HEK293 (cell line): ENCODE measurements around the gene DPYD.

Source experiments
- CTCF ChIA-PET: fragments of 350-600 bp; formaldehyde crosslinking; extraction: SDS; loops from one replicate; lab custom pipeline; 2021; ENCODE audit warnings: antibody characterized with exemption; lab: Yijun Ruan, JAX
- POLR2A ChIA-PET: fragments of 300-600 bp; formaldehyde crosslinking; extraction: SDS; loops from one replicate; lab custom pipeline; 2020; ENCODE audit warnings: antibody characterized with exemption, inconsistent platforms; lab: Yijun Ruan, JAX
- H3K27ac ChIP-seq: fragments of 200-500 bp; sonication (Bioruptor generic); 2 replicates; pipeline ENCODE4 v1.5.1; 2014; ENCODE audit warnings: low read depth, low read length, control low read depth, inconsistent platforms; ENCODE audit errors: extremely low read depth
- H3K36me3 ChIP-seq, 2 experiments: fragments of 200-500 bp in 1 of 2; sonication (Bioruptor generic) in 1 of 2; 1 replicate in 1 of 2; 2 replicates in 1 of 2; pipeline ENCODE4 v1.5.1; 2014 to 2017; ENCODE audit warnings: inconsistent platforms in 2 of 2, low read length in 2 of 2; ENCODE audit not compliant: control insufficient read depth in 2 of 2, insufficient read depth in 1 of 2
- H3K4me1 ChIP-seq: fragments of 200-500 bp; sonication (Bioruptor generic); 2 replicates; pipeline ENCODE4 v1.5.1; 2014; ENCODE audit warnings: mild to moderate bottlenecking, low read length, inconsistent platforms; ENCODE audit not compliant: control insufficient read depth, insufficient read depth
- H3K4me3 ChIP-seq: 2 replicates; pipeline ENCODE4 v1.5.1; 2011; ENCODE audit warnings: low read depth, mild to moderate bottlenecking, control low read depth, low read length, moderate library complexity
- H3K9me3 ChIP-seq: fragments of 200-500 bp; sonication (Bioruptor generic); 2 replicates; pipeline ENCODE4 v1.5.1; 2014; ENCODE audit warnings: low read depth, low read length, inconsistent platforms; ENCODE audit not compliant: control insufficient read depth, insufficient read depth
- HOXD13 ChIP-seq: sonication (generic); formaldehyde crosslinking; IDR thresholded peaks from 2 replicates; pipeline ENCODE4 v1.8.0; 2022; ENCODE audit warnings: missing genetic modification reagents, borderline replicate concordance
- KLF16 ChIP-seq: fragments of 450-650 bp; formaldehyde crosslinking; IDR thresholded peaks from 2 replicates; pipeline ENCODE4 v1.5.1; 2017; ENCODE audit warnings: missing biosample characterization, missing genetic modification characterization
- PATZ1 ChIP-seq: fragments of 450-650 bp; formaldehyde crosslinking; IDR thresholded peaks from 2 replicates; pipeline ENCODE4 v1.5.1; 2016; ENCODE audit warnings: missing biosample characterization, missing genetic modification characterization
- TRIM28 ChIP-seq: IDR thresholded peaks from 2 replicates; pipeline ENCODE4 v1.6.1; 2011; ENCODE audit warnings: low read length, control low read depth, borderline replicate concordance
- ZBTB10 ChIP-seq: fragments of 450-650 bp; formaldehyde crosslinking; IDR thresholded peaks from 2 replicates; pipeline ENCODE4 v1.5.1; 2016; ENCODE audit warnings: missing biosample characterization, missing genetic modification characterization
- ZBTB26 ChIP-seq: fragments of 450-650 bp; formaldehyde crosslinking; optimal IDR thresholded peaks from 2 replicates; pipeline ENCODE3; 2016; ENCODE audit warnings: missing biosample characterization, mild to moderate bottlenecking, missing genetic modification characterization
- ZBTB48 ChIP-seq: fragments of 450-650 bp; formaldehyde crosslinking; IDR thresholded peaks from 2 replicates; pipeline ENCODE4 v1.5.1; 2016; ENCODE audit warnings: missing biosample characterization, missing genetic modification characterization
- ZBTB6 ChIP-seq: fragments of 450-650 bp; formaldehyde crosslinking; IDR thresholded peaks from 2 replicates; pipeline ENCODE4 v1.5.1; 2017; ENCODE audit warnings: missing biosample characterization, missing genetic modification characterization
- ZEB2 ChIP-seq: fragments of 450-650 bp; formaldehyde crosslinking; IDR thresholded peaks from 2 replicates; pipeline ENCODE4 v1.5.1; 2016; ENCODE audit warnings: missing biosample characterization, missing genetic modification characterization
- ZNF112 ChIP-seq: fragments of 450-650 bp; formaldehyde crosslinking; IDR thresholded peaks from 2 replicates; pipeline ENCODE4 v1.5.0; 2017; ENCODE audit warnings: missing biosample characterization, missing genetic modification characterization
- ZNF214 ChIP-seq: fragments of 450-650 bp; formaldehyde crosslinking; IDR thresholded peaks from 2 replicates; pipeline ENCODE4 v1.5.1; 2017; ENCODE audit warnings: missing biosample characterization, mild to moderate bottlenecking, missing genetic modification characterization, borderline replicate concordance
- ZNF324 ChIP-seq: fragments of 450-650 bp; formaldehyde crosslinking; IDR thresholded peaks from 2 replicates; pipeline ENCODE4 v1.5.1; 2016; ENCODE audit warnings: missing biosample characterization, missing genetic modification characterization
- ZNF354C ChIP-seq: fragments of 450-650 bp; formaldehyde crosslinking; IDR thresholded peaks from 2 replicates; pipeline ENCODE4 v1.5.1; 2016; ENCODE audit warnings: missing biosample characterization, missing genetic modification characterization, low read depth, borderline replicate concordance
- ZNF362 ChIP-seq: fragments of 450-650 bp; formaldehyde crosslinking; IDR thresholded peaks from 2 replicates; pipeline ENCODE4 v1.5.1; 2016; ENCODE audit warnings: missing biosample characterization, missing genetic modification characterization
- ZNF529 ChIP-seq: fragments of 450-650 bp; formaldehyde crosslinking; IDR thresholded peaks from 2 replicates; pipeline ENCODE4 v1.5.1; 2017; ENCODE audit warnings: missing genetic modification characterization, missing biosample characterization; ENCODE audit not compliant: insufficient replicate concordance
- ZNF530 ChIP-seq: fragments of 450-650 bp; formaldehyde crosslinking; IDR thresholded peaks from 2 replicates; pipeline ENCODE4 v1.5.1; 2016; ENCODE audit warnings: low read depth, missing biosample characterization, missing genetic modification characterization
- ZNF610 ChIP-seq: fragments of 450-650 bp; formaldehyde crosslinking; IDR thresholded peaks from 2 replicates; pipeline ENCODE4 v1.5.1; 2016; ENCODE audit warnings: missing biosample characterization, missing genetic modification characterization, borderline replicate concordance
- ZNF677 ChIP-seq: fragments of 450-650 bp; IDR thresholded peaks from 2 replicates; pipeline ENCODE4 v1.5.0; 2018; ENCODE audit warnings: missing biosample characterization, mild to moderate bottlenecking, missing genetic modification characterization, moderate library complexity
- ZNF768 ChIP-seq: fragments of 450-650 bp; formaldehyde crosslinking; IDR thresholded peaks from 2 replicates; pipeline ENCODE4 v1.5.1; 2018; ENCODE audit warnings: missing biosample characterization, mild to moderate bottlenecking, missing genetic modification characterization
- ZNF792 ChIP-seq: fragments of 450-650 bp; formaldehyde crosslinking; IDR thresholded peaks from 2 replicates; pipeline ENCODE4 v1.5.1; 2016; ENCODE audit warnings: missing biosample characterization, missing genetic modification characterization
- ZNF830 ChIP-seq: fragments of 450-650 bp; IDR thresholded peaks from 2 replicates; pipeline ENCODE4 v1.5.0; 2018; ENCODE audit warnings: missing biosample characterization, missing genetic modification characterization, low read depth, mild to moderate bottlenecking, moderate library complexity
- ZNF837 ChIP-seq: fragments of 450-650 bp; formaldehyde crosslinking; IDR thresholded peaks from 2 replicates; pipeline ENCODE4 v1.5.1; 2016; ENCODE audit warnings: missing biosample characterization, missing genetic modification characterization

Gene DPYD

GRCh38 chr1:97593192-97593591 lies 327.6 kb downstream of the DPYD start:
- ChIA-PET POLR2A (no interaction called here), CTCF (no interaction called here)
- TF ChIP-seq ZNF837 (tag by site-specific recombination) (no peak), ZNF529 (tag by site-specific recombination) (no peak), ZNF214 (tag by site-specific recombination) (no peak), ZEB2 (tag by site-specific recombination) (no peak), ZNF112 (tag by site-specific recombination) (no peak)
- Histone ChIP-seq H3K4me3 (no peak overlapping the region), H3K27ac (no peak overlapping the region), H3K36me3 (no peaks in the 10 kb centered on the region), H3K9me3 (no peaks in the 10 kb centered on the region), H3K4me1 (no peaks in the 10 kb centered on the region)

GRCh38 chr1:97588772-97589171 lies 332.1 kb downstream of the DPYD start:
- H3K4me3 ChIP-seq, result no peak overlapping the region
- H3K36me3 ChIP-seq, result no peaks in the 10 kb centered on the region
- TF ChIP-seq ZNF610 (no peak), ZNF830 (no peak), HOXD13 (CRISPR knock-in tag) (no peak), ZBTB48 (tag by site-specific recombination) (no peak), ZNF792 (tag by site-specific recombination) (no peak), ZNF677 (no peak), ZNF530 (no peak), TRIM28 (no peak), ZNF324 (no peak), PATZ1 (tag by site-specific recombination) (no peak), ZNF768 (tag by site-specific recombination) (no peak), ZNF362 (tag by site-specific recombination) (no peak), ZNF354C (tag by site-specific recombination) (no peak), ZBTB10 (tag by site-specific recombination) (no peak), ZBTB26 (no peak), KLF16 (tag by site-specific recombination) (no peak), ZBTB6 (tag by site-specific recombination) (no peak)
- H3K27ac ChIP-seq, result no peak overlapping the region
- no peaks in the 10 kb centered on the region for H3K4me1 ChIP-seq
- H3K9me3 ChIP-seq, result no peaks in the 10 kb centered on the region
- ChIA-PET POLR2A (no interaction called here), CTCF (interaction anchor here (0.7 kb wide), 1 partner anchor 1503 kb away, joined by 3 read pairs; no protein-coding TSS in a partner anchor)
